Neural cell (in vitro differentiated cells): ENCODE results near the gene SLFN12L. TPM values are rescaled to one million over a fixed set of nuclear protein-coding genes. Genes with fewer than 3 reads are reported as not detected.

Experiments
- H2AFZ ChIP-seq: fragments of 200-600, 300-800 bp; sonication (generic), shearing (Covaris generic); 2 replicates; pipeline ENCODE4 v1.6.0; 2014; ENCODE audit warnings: low read depth, mild to moderate bottlenecking, antibody characterized with exemption, low read length, moderate library complexity
- H3F3A ChIP-seq: fragments of 200-600 bp; shearing (Covaris generic); 2 replicates; pipeline ENCODE4 v1.6.1; 2016; ENCODE audit warnings: mild to moderate bottlenecking, moderate library complexity, mixed read lengths, antibody characterized with exemption, low read length; ENCODE audit not compliant: insufficient read depth, poor library complexity, severe bottlenecking
- H3K27ac ChIP-seq: fragments of 200-600, 300-800 bp; sonication (generic), shearing (Covaris generic); 2 replicates; pipeline ENCODE4 v1.5.1; 2014; ENCODE audit warnings: mild to moderate bottlenecking, low read length, moderate library complexity
- H3K27me3 ChIP-seq: fragments of 300-800, 200-600 bp; sonication (generic), shearing (Covaris generic); 2 replicates; pipeline ENCODE4 v1.6.0; 2014; ENCODE audit warnings: mild to moderate bottlenecking, low read depth, low read length, moderate library complexity; ENCODE audit not compliant: insufficient read depth
- H3K36me3 ChIP-seq: fragments of 300-800, 200-600 bp; sonication (generic), shearing (Covaris generic); 2 replicates; pipeline ENCODE4 v1.5.1; 2014; ENCODE audit warnings: mild to moderate bottlenecking, antibody characterized with exemption, low read length, moderate library complexity; ENCODE audit not compliant: insufficient read depth
- H3K4me2 ChIP-seq: fragments of 300-800, 200-600 bp; sonication (generic), shearing (Covaris generic); 2 replicates; pipeline ENCODE4 v1.6.0; 2014; ENCODE audit warnings: mild to moderate bottlenecking, low read length
- H3K4me3 ChIP-seq: fragments of 300-800, 200-600 bp; sonication (generic), shearing (Covaris generic); 2 replicates; pipeline ENCODE4 v1.5.1; 2014; ENCODE audit warnings: mild to moderate bottlenecking, low read length, moderate library complexity
- H3K79me2 ChIP-seq: fragments of 200-600 bp; shearing (Covaris generic); replicated peaks from 2 replicates; pipeline ENCODE4 v1.6.0; 2014; ENCODE audit warnings: mild to moderate bottlenecking, low read length, moderate library complexity; ENCODE audit not compliant: insufficient read depth
- H3K9ac ChIP-seq: fragments of 300-800, 200-600 bp; sonication (generic), shearing (Covaris generic); 2 replicates; pipeline ENCODE4 v1.6.1; 2016; ENCODE audit warnings: mild to moderate bottlenecking, low read length, mixed read lengths
- H3K9me2 ChIP-seq: fragments of 200-600 bp; shearing (Covaris generic); 2 replicates; pipeline ENCODE4 v1.6.1; 2016; ENCODE audit warnings: mild to moderate bottlenecking, low read length, mixed read lengths; ENCODE audit not compliant: insufficient read depth
- H3K9me3 ChIP-seq: fragments of 200-600, 300-800 bp; sonication (generic), shearing (Covaris generic); 2 replicates; pipeline ENCODE4 v1.6.1; 2016; ENCODE audit warnings: mild to moderate bottlenecking, mixed run types, low read length, moderate library complexity, mixed read lengths
- H4K20me1 ChIP-seq: fragments of 200-600 bp; shearing (Covaris generic); 2 replicates; pipeline ENCODE4 v1.6.1; 2016; ENCODE audit warnings: mild to moderate bottlenecking, mixed run types; ENCODE audit not compliant: insufficient read depth
- CTCF ChIP-seq: fragments of 450-650 bp; IDR thresholded peaks from 2 replicates; pipeline ENCODE4 v1.5.1; 2014; ENCODE audit warnings: antibody characterized with exemption, mild to moderate bottlenecking, moderate library complexity; ENCODE audit not compliant: poor library complexity, severe bottlenecking
- EP300 ChIP-seq: fragments of 450-650 bp; conservative IDR thresholded peaks from 2 replicates; pipeline ENCODE4 v1.6.1; 2014; ENCODE audit warnings: antibody characterized with exemption, mild to moderate bottlenecking, moderate library complexity; ENCODE audit not compliant: poor library complexity, severe bottlenecking
- EZH2 ChIP-seq: fragments of 200-600, 300-800 bp; shearing (Covaris generic), sonication (generic); IDR thresholded peaks from 2 replicates; pipeline ENCODE4 v1.6.1; 2014; ENCODE audit warnings: antibody characterized with exemption, low read length, borderline replicate concordance, mild to moderate bottlenecking; ENCODE audit not compliant: insufficient read depth, poor library complexity, severe bottlenecking
- MXI1 ChIP-seq: fragments of 450-650 bp; conservative IDR thresholded peaks from 2 replicates; pipeline ENCODE4 v1.6.1; 2014; ENCODE audit warnings: antibody characterized with exemption, mild to moderate bottlenecking; ENCODE audit not compliant: poor library complexity, severe bottlenecking
- POLR2AphosphoS5 ChIP-seq: IDR thresholded peaks from 2 replicates; pipeline ENCODE4 v1.6.1; 2012
- RAD21 ChIP-seq: fragments of 450-650 bp; conservative IDR thresholded peaks from 2 replicates; pipeline ENCODE4 v1.6.1; 2014; ENCODE audit warnings: antibody characterized with exemption, mild to moderate bottlenecking, moderate library complexity
- REST ChIP-seq: IDR thresholded peaks from 2 replicates; pipeline ENCODE4 v1.6.1; 2012; ENCODE audit warnings: borderline replicate concordance
- SMC3 ChIP-seq: fragments of 450-650 bp; conservative IDR thresholded peaks from 2 replicates; pipeline ENCODE4 v1.6.1; 2014; ENCODE audit warnings: antibody characterized with exemption, mild to moderate bottlenecking, moderate library complexity; ENCODE audit not compliant: poor library complexity
- TAF1 ChIP-seq: IDR thresholded peaks from 2 replicates; pipeline ENCODE4 v1.6.1; 2012; ENCODE audit warnings: low read depth
- polyA plus RNA-seq: library from polyadenylated mRNA; depleted of rRNA; stranded (reverse); fragments of >200 nt; gene quantifications from 2 replicates; pipeline ENCODE4 v1.2.3, GENCODE V29; 2014

The SLFN12L gene
- polyA plus RNA-seq, 1 donor from 2014 or later = not detected

GRCh38 chr17:35540589-35541404 is 3.3 kb upstream of the SLFN12L start:
- Histone ChIP-seq H3K79me2 (no peaks in the 10 kb centered on the region), H3K27me3 (peaks cover 5% of the 10 kb centered on the region), H2AFZ (no peak overlapping the region), H4K20me1 (no peaks in the 10 kb centered on the region), H3K9me3 (no peaks in the 10 kb centered on the region), H3K4me2 (no peak overlapping the region), H3K9ac (no peak overlapping the region), H3K27ac (no peak overlapping the region), H3K9me2 (no peaks in the 10 kb centered on the region), H3F3A (no peaks in the 10 kb centered on the region), H3K36me3 (no peaks in the 10 kb centered on the region), H3K4me3 (no peak overlapping the region)
- TF ChIP-seq RAD21 (no peak), SMC3 (no peak), EP300 (no peak), REST (no peak), TAF1 (no peak), CTCF (no peak), MXI1 (no peak), EZH2 (no peak), POLR2AphosphoS5 (no peak)

- no peaks in the 10 kb centered on the region for H3K36me3 ChIP-seq
- H3K4me3 ChIP-seq = no peak overlapping the region
- no peak overlapping the region for H3K9ac ChIP-seq
- H2AFZ ChIP-seq = no peak overlapping the region
- H3K27me3 ChIP-seq = peaks cover 5% of the 10 kb centered on the region
- H3K79me2 ChIP-seq = no peaks in the 10 kb centered on the region
- no peak overlapping the region for H3K27ac ChIP-seq
- H4K20me1 ChIP-seq = no peaks in the 10 kb centered on the region
- no peak overlapping the region for H3K4me2 ChIP-seq
- no peaks in the 10 kb centered on the region for H3F3A ChIP-seq
- H3K9me2 ChIP-seq = no peaks in the 10 kb centered on the region
- TF ChIP-seq EZH2 (no peak), CTCF (peak; percentile 7), SMC3 (no peak), MXI1 (no peak), EP300 (no peak), POLR2AphosphoS5 (no peak)
- H3K9me3 ChIP-seq = no peaks in the 10 kb centered on the region
Observed at GRCh38 chr17:35539659-35540026, 2.2 kb upstream of the SLFN12L start.
